ENCODE data around the gene DNMT1.

- TF ChIP-seq EZH2 (IDR thresholded peaks at IDR 0.05; ENCODE audit: low read length): no peak
- TF ChIP-seq CTCF (optimal IDR thresholded peaks at IDR 0.05 in 1 of 3, IDR thresholded peaks at IDR 0.05 in 1 of 3, conservative IDR thresholded peaks at IDR 0.05 in 1 of 3; ENCODE audit: extremely low read depth in 1 of 3, insufficient read depth in 2 of 3, low read length in 3 of 3): no peak
Measured at GRCh38 chr19:10230861-10231611, 36.3 kb upstream of the DNMT1 start, which contains the start of gene S1PR2.
